Parathyroid adenoma (tissue), 2 donors: ENCODE results near the gene PEX5L.

Experiments
- H2AFZ ChIP-seq: fragments of 300-600 bp; sonication (generic); one replicate; pipeline ENCODE4 v1.7.0; 2017; ENCODE audit warnings: antibody characterized with exemption, mild to moderate bottlenecking
- H3K27ac ChIP-seq: fragments of 300-600 bp; sonication (generic); one replicate; pipeline ENCODE4 v1.7.0; 2017
- H3K27me3 ChIP-seq: fragments of 300-600 bp; sonication (generic); one replicate; pipeline ENCODE4 v1.7.0; 2017; ENCODE audit warnings: low read length; ENCODE audit not compliant: control insufficient read depth, insufficient read depth
- H3K36me3 ChIP-seq: fragments of 300-600 bp; sonication (generic); one replicate; pipeline ENCODE4 v1.7.0; 2017; ENCODE audit warnings: low read length; ENCODE audit not compliant: control insufficient read depth, insufficient read depth
- H3K4me1 ChIP-seq: fragments of 300-600 bp; sonication (generic); one replicate; pipeline ENCODE4 v1.7.0; 2017; ENCODE audit warnings: control low read depth
- H3K4me2 ChIP-seq: fragments of 300-600 bp; sonication (generic); one replicate; pipeline ENCODE4 v1.7.0; 2017; ENCODE audit warnings: low read length
- H3K4me3 ChIP-seq: fragments of 300-600 bp; sonication (generic); one replicate; pipeline ENCODE4 v1.7.0; 2017; ENCODE audit warnings: low read depth, low read length
- H3K79me2 ChIP-seq: fragments of 300-600 bp; sonication (generic); one replicate; pipeline ENCODE4 v1.7.0; 2017; ENCODE audit warnings: control low read depth
- H3K9ac ChIP-seq: fragments of 300-600 bp; sonication (generic); one replicate; pipeline ENCODE4 v1.7.0; 2017; ENCODE audit warnings: mild to moderate bottlenecking
- H3K9me3 ChIP-seq: fragments of 300-600 bp; sonication (generic); one replicate; pipeline ENCODE4 v1.7.0; 2017; ENCODE audit warnings: low read length; ENCODE audit not compliant: control insufficient read depth
- TF ChIP-seq, protein P1 (sequence below): fragments of 300-600 bp; sonication (generic); IDR thresholded peaks from one replicate; pipeline ENCODE4 v1.7.0; 2017; ENCODE audit warnings: antibody characterized with exemption, mild to moderate bottlenecking
- donor health status: primary hyperparathyroidism.

PEX5L gene

DNA sequence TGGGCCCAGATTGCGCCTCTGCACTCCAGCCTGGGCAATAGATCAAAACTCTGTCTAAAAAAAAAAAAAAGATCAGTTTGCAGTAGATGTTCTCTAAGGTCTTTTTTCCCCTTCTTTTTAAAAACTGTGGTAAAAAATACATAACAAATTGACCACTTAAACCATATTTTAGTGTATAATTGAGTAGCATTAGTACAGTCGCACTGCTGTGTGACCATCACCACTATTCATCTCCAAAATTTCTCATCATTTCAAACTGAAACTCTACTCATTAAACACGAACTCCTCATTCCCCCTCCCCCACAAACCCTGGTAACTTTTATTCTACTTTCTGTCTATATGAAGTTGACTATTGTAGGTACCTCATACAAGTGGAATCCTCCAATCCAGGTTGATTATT is 160.3 kb downstream of the PEX5L start:
- Histone ChIP-seq H3K36me3 (no peaks in the 10 kb centered on the region), H3K4me1 (no peaks in the 10 kb centered on the region), H3K79me2 (peaks cover 2% of the 10 kb centered on the region), H3K9ac (no peak overlapping the region), H3K4me2 (no peak overlapping the region), H3K27me3 (no peaks in the 10 kb centered on the region), H3K9me3 (no peaks in the 10 kb centered on the region), H3K4me3 (no peak overlapping the region), H3K27ac (no peak overlapping the region), H2AFZ (no peak overlapping the region)
- TF ChIP-seq, protein P1, sequence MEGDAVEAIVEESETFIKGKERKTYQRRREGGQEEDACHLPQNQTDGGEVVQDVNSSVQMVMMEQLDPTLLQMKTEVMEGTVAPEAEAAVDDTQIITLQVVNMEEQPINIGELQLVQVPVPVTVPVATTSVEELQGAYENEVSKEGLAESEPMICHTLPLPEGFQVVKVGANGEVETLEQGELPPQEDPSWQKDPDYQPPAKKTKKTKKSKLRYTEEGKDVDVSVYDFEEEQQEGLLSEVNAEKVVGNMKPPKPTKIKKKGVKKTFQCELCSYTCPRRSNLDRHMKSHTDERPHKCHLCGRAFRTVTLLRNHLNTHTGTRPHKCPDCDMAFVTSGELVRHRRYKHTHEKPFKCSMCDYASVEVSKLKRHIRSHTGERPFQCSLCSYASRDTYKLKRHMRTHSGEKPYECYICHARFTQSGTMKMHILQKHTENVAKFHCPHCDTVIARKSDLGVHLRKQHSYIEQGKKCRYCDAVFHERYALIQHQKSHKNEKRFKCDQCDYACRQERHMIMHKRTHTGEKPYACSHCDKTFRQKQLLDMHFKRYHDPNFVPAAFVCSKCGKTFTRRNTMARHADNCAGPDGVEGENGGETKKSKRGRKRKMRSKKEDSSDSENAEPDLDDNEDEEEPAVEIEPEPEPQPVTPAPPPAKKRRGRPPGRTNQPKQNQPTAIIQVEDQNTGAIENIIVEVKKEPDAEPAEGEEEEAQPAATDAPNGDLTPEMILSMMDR = no peak

DNA sequence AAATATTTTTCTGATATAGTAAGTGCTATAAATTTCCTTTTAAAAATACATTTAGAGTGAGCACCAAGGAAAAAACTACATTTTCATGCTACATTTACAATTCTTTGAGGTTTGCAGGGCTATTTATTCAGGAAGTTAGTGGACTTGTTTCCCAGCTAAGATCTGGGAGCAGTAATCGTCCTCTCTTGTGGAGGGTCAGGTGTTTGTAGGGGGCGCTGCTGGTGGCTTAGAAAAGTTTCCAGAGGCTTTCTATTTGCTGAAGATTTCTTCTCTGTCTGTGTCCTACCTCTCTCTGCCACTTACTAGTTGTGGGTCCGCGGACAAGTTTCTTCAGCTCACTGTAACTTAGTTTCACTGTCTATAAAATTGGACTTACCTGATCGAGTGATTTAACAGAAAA is 163.9 kb downstream of the PEX5L start:
- H3K4me3 ChIP-seq = no peak overlapping the region
- no peaks in the 10 kb centered on the region for H3K36me3 ChIP-seq
- peaks cover 2% of the 10 kb centered on the region for H3K79me2 ChIP-seq
- H2AFZ ChIP-seq = no peak overlapping the region
- no peak overlapping the region for H3K9ac ChIP-seq
- no peak overlapping the region for H3K4me2 ChIP-seq
- H3K27me3 ChIP-seq = no peaks in the 10 kb centered on the region
- H3K9me3 ChIP-seq = no peaks in the 10 kb centered on the region
- no peaks in the 10 kb centered on the region for H3K4me1 ChIP-seq
- TF ChIP-seq, protein P1 = no peak
- H3K27ac ChIP-seq = no peak overlapping the region

DNA sequence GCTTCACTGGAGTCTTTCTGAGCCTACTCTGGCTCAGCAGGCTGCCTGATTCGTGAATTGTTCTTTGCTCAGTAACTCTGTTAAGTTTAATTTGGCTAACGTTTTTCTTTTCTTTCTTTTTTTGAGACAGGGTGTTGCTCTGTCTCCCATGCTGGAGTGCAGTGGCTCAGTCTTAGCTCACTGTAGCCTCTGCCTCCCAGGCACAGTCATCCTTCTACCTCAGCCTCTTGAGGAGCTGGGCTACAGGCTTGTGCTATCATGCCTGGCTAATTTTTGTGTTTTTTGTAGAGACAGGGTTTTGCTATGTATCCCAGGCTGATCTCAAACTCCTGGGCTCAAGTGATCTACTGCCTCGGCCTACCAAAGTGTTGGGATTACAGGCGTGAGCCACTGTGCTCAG is 165.0 kb downstream of the PEX5L start:
- no peaks in the 10 kb centered on the region for H3K27me3 ChIP-seq
- H3K36me3 ChIP-seq = no peaks in the 10 kb centered on the region
- no peak overlapping the region for H3K4me2 ChIP-seq
- H3K4me3 ChIP-seq = no peak overlapping the region
- no peaks in the 10 kb centered on the region for H3K4me1 ChIP-seq
- H3K27ac ChIP-seq = no peak overlapping the region
- TF ChIP-seq, protein P1 = no peak
- H3K9me3 ChIP-seq = no peaks in the 10 kb centered on the region
- H3K9ac ChIP-seq = no peak overlapping the region
- H2AFZ ChIP-seq = no peak overlapping the region
- H3K79me2 ChIP-seq = peaks cover 2% of the 10 kb centered on the region

DNA sequence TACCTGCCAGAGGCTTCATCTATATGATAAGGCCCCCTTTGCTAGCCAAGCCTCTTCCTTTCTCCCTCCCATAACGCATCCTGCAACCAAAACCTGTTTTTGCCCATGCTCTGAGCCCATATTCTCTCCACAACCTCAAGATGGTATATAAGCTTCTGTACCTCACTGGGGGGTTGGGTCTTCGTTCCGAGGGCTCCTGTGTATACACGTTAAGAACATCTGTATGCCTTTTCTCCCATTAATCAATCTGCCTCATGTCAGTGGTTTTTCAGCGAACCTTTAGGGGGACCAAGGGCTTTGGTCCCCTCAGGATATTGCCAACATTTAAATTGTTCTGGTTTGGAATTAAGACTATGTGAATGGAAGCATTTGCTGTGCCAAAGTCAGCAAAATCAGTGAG is 168.0 kb downstream of the PEX5L start:
- H3K79me2 ChIP-seq = peaks cover 5% of the 10 kb centered on the region
- TF ChIP-seq, protein P1 = no peak
- no peak overlapping the region for H2AFZ ChIP-seq
- H3K9me3 ChIP-seq = no peaks in the 10 kb centered on the region
- no peak overlapping the region for H3K4me3 ChIP-seq
- no peaks in the 10 kb centered on the region for H3K27me3 ChIP-seq
- no peak overlapping the region for H3K9ac ChIP-seq
- no peak overlapping the region for H3K27ac ChIP-seq
- no peaks in the 10 kb centered on the region for H3K4me1 ChIP-seq
- H3K36me3 ChIP-seq = no peaks in the 10 kb centered on the region
- no peak overlapping the region for H3K4me2 ChIP-seq

DNA sequence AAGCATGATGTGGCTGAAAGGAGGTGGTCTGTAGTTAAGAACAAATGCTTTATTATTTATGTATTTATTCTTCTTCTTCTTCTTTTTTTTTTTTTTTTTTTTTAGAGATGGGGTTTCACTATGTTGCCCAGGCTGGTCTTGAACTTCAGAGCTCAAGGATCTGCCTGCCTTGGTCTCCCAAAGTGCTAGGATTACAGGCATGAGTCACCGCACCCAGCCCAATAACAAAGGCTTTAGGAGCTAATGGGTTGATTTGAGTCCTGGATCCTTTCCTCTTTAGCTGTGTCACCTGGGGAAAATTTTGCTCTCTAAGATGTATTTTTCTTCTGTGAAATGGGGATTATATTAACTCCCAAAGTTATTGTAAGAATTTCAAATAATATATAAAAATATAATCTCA is 168.8 kb downstream of the PEX5L start:
- TF ChIP-seq, protein P1 = no peak
- no peak overlapping the region for H3K9ac ChIP-seq
- H2AFZ ChIP-seq = no peak overlapping the region
- no peak overlapping the region for H3K27ac ChIP-seq
- no peak overlapping the region for H3K4me2 ChIP-seq
- H3K36me3 ChIP-seq = no peaks in the 10 kb centered on the region
- H3K4me3 ChIP-seq = no peak overlapping the region
- no peaks in the 10 kb centered on the region for H3K4me1 ChIP-seq
- H3K27me3 ChIP-seq = no peaks in the 10 kb centered on the region
- H3K9me3 ChIP-seq = no peaks in the 10 kb centered on the region
- H3K79me2 ChIP-seq = peaks cover 5% of the 10 kb centered on the region
